Activated T-helper 1 cell treated with anti-CD3 and anti-CD28 coated beads, Interleukin-12 subunit alpha, Interleukin-12 subunit beta, Interleukin-2, Interleukin-4 antibody, amounts not matched to agents 30 ng/mL and 10 ng/mL and 1 ng/mL, durations not matched to agents 14 hours and 24 hours and 36 hours (primary cell): Measurements from ENCODE around the gene MPL. TPM values are rescaled to one million over a fixed set of nuclear protein-coding genes. Genes with fewer than 3 reads are reported as not detected.

Experiments
- total RNA-seq: library from RNA; stranded (reverse); gene quantifications from 2 replicates; pipeline ENCODE4 v1.2.3, GENCODE V29; 2022

MPL gene
- total RNA-seq, 1 donor from 2014 or later, result not detected

Other genes with a start within 250 kb of the MPL start
- gene EBNA1BP2, start 165.5 kb upstream of the MPL start, total RNA-seq, result 126 and 132 TPM in 2 replicates
- gene CFAP57, start 165.5 kb upstream of the MPL start, total RNA-seq, result not detected in 2 replicates
- gene TMEM125, start 67.8 kb upstream of the MPL start, total RNA-seq, result not detected in 2 replicates
- gene C1orf210, start 52.2 kb upstream of the MPL start, total RNA-seq, result not detected in 2 replicates
- 0.36 and 0.64 TPM in 2 replicates for gene TIE1, start 36.8 kb upstream of the MPL start, total RNA-seq
- 82.9 and 91.8 TPM in 2 replicates for gene CDC20, start 21.2 kb downstream of the MPL start, total RNA-seq
- gene ELOVL1, start 30.2 kb downstream of the MPL start, total RNA-seq, result 81.8 and 85.7 TPM in 2 replicates
- gene MED8, start 52.0 kb downstream of the MPL start, total RNA-seq, result 43.0 and 48.5 TPM in 2 replicates
- 59.2 and 64.5 TPM in 2 replicates for gene SZT2, start 52.1 kb downstream of the MPL start, total RNA-seq
- 14.3 and 16.5 TPM in 2 replicates for gene HYI, start 116.1 kb downstream of the MPL start, total RNA-seq
- 0.69 and 0.93 TPM in 2 replicates for gene PTPRF, start 193.1 kb downstream of the MPL start, total RNA-seq